Inflammatory macrophage treated with lipopolysaccharide for 1 hour (primary cell): Measurements from ENCODE around the gene FHIT.

Experiments used
- DNase-seq, 2 donors: peaks; one replicate each; pipeline ENCODE4 v3.0.0-alpha.2; 2020 to 2022

FHIT gene

DNA sequence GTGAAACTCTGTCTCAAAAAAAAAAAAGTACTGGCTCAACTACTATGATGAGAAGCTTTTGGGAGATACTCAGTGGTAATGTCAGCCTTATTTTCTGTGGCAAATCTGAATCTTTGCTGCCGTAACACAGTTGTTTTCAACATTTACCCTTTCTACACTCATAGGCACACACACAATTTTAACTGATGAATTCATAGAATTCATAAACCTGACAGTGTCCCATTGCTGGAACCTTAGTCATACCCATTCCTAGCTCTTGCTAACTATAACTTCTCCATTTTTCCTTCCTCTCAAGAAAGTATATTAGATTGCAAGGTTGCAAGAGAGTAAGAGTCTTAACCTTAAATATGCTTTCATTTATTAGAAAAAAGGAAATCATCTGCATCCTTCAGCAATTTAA is 496.6 kb downstream of the FHIT start:
- DNase-seq, result peak; percentile 17 to 20

GRCh38 chr3:60752809-60753208 is 498.4 kb downstream of the FHIT start:
- DNase-seq, result no peak

GRCh38 chr3:60746695-60747416 is 504.4 kb downstream of the FHIT start:
- DNase-seq, result peak; percentile 14 to 25

GRCh38 chr3:60746043-60746638 is 505.1 kb downstream of the FHIT start:
- DNase-seq, result no peak

GRCh38 chr3:60743631-60744164 is 507.6 kb downstream of the FHIT start:
- no peak for DNase-seq

- DNase-seq, result no peak
These were observed 508.6 kb downstream of the FHIT start for GRCh38 chr3:60742606-60743145.

DNA sequence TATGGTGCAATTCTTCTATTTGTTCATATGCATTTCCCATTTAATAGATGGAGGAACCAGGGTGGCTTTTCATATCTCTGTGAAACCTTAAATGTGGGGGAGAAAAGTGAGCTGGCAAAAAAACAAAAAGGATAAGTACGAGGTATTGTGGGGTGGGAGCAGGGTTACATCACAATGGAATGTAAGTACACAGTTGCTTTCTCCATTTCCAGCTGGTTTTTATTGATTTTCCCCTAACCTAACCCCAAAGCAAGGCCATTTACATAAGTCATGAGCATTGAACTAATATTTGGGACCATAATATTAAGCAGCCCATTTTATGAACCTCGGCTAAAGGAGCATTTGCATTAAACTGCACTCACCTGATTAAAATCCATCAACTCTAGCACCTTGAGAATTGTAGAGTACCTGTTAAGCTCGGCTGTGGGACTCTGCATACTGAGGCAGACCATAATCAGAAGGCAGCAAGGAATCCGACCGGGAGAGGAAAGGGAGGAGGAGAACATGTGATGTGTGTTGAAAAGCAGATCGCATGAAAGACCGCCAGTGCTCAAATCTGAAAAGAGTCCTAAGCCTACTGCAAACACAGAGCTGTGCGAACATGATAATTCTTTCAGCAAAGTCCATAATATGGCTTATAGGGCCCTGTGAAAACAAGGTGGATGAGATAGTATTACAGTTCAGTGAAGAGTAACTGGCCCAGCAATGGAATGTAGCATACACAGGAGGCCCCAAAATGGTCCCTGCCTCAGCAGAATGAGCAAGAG is 513.4 kb downstream of the FHIT start:
- no peak for DNase-seq

DNA sequence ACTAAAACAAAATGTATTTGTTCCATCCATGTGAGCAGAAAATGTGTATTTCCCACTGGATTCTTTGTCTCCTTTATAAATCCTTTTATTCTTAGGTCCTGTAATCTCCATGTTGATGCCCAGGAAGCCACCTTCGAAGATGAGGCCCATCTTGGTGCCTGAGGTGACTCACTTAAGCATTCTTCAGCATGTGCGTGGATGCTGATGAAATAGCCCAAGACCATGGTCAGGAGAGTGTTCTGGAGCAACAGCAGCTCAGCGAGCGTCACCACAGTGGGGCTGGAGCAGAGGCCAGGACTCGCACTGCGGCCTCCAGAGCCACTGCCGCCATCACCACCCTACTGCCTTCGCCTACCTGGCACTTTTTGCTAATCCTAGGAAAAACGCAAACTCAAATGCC is 520.9 kb downstream of the FHIT start:
- DNase-seq, result no peak

GRCh38 chr3:60729056-60729455 is 522.2 kb downstream of the FHIT start:
- no peak for DNase-seq

GRCh38 chr3:60728006-60728405 is 523.2 kb downstream of the FHIT start:
- no peak for DNase-seq

GRCh38 chr3:60720736-60721135 is 530.5 kb downstream of the FHIT start:
- peak; percentile 9 to 53 for DNase-seq

GRCh38 chr3:60716573-60716972 is 534.7 kb downstream of the FHIT start:
- DNase-seq, result no peak

DNA sequence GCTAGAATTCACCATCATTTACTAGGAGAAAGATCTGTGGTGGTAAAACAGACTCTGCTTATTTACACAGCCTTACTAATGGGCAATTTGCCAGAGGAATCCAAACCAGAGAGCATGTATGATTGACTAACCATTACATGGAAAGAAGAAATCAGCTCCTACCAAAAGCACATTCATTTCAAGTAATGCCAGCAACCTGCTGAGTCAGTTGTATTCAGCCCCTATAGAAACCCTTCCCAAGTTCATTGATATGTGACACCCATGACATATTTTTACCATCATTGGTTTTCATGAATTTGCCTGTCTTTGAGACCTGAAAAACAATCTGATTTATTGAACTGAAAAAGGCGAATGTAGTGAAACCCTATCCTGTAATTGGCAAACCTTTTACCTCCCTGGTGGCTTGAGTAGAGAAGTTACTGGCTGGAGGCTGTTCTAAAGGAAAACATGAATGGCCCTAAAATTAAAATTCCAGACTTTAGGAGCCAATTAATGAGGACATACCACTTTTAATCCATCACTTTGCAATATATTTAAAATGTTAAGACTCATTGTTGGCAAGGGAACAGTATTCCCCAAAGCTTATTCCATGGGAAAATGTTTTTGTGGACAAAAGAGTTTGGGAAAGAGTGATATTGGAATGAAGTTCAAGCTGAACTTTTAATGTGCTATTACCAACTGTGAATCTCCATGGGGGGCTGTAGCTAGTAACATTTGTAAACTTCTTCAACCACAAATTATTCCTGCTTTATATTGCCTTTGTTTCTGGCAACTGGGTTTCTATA is 542.9 kb downstream of the FHIT start:
- no peak for DNase-seq

DNA sequence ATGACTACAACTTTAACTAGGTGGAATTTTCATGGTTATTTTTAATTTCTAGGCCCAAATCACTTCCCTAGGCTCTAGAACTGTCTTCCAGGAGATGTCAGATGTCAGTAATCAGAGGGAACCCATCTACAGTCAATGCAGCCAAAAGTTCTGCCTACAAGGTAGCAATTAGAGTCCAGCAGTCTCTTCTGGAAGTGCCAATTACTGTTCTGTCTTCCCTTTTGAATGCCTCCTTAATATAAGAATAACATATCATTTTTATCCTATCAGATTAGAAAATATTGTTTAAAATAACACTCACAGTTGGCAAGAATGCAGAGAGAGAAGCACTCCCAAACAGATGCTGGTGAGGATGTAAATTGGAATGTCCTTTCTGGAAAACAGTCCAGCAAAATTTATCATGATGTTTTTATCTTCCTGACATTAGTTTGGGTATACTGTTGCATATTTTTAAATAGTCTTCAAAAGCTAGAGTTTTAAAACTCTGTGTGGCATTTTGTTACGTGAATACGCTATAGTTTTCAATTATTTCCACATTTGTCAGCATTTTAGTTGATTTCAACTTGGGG is 543.7 kb downstream of the FHIT start:
- DNase-seq, result no peak

GRCh38 chr3:60703956-60704736 is 547.1 kb downstream of the FHIT start:
- no peak for DNase-seq

DNA sequence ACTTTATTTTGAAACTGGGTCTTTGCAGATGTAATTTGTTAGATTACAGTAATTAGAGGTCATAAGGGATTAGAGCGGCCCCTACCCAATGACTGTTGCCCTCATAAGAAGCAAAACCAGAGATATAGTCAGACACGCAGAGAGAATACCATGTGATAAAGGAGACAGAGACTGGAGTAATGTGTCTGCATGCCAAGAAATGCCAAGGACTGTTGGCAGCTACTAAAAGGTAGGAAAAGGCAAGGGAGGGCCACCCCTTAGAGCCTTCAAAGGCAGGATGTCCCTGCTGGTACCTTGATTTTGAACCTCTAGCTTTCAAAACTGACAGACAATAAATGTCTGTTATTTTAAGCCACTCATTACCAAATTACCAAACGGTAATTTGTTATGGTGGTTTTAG is 548.2 kb downstream of the FHIT start:
- DNase-seq, result no peak

GRCh38 chr3:60698117-60698516 is 553.1 kb downstream of the FHIT start:
- no peak for DNase-seq

GRCh38 chr3:60697132-60697531 is 554.1 kb downstream of the FHIT start:
- no peak for DNase-seq

DNA sequence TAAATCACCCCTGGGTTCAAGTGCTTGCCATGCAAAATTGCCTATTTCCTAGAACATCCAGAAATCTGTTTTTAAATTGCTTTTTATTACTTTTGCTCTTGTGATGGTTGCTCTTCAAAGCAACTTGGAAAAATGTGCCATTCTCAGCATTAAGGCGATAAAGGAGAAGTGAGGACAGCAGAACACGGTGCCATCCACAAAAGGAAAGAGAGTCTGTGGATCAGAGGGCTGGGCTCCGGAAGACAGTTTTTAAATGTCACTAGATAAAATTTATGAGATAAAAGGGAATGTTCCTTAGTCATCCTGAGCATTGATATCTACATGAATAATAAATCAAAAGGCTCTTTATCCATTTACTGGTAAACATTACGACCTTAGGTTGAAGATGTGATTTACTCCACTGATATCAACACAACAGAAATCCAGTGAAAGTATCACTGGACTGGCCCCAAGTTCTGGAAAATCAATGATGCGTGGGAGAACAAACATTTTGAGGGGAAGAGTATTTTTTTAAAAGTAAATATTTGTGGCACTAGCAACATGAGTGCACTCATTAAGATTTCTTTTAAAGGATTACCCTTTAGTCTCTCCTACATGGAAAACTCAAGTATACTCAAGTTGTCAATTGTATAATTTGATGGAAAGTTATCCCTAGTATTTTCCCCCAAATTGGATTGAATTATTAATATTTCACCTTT is 554.7 kb downstream of the FHIT start:
- DNase-seq, result no peak

- no peak for DNase-seq
These were observed 575.8 kb downstream of the FHIT start for GRCh38 chr3:60675424-60675823.

DNA sequence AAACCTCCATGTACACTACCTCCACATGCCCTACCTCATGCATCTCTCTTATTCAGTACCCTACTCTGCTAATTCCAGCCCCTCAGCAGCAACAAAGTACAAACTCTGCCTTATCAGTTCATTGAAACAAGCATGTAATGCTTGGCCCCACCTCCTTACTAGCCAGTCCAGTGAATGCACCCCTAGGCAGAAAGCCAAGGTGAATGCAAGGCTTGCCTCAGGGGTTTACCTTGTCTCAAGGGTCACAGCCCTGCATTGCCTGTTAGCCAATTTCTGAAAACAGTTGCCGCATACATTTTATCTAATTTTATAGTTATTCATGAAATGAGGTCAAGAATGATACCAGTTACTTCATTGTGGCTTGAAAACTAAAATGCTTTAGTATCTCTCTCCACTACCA is 576.4 kb downstream of the FHIT start:
- DNase-seq, result no peak
